T47D (cell line): Measurements from ENCODE around the gene HES7.

ENCODE experiments used
- DNase-seq, 2 experiments: peaks; one replicate each; pipeline versions ENCODE4 v3.0.0 to v3.0.0-alpha.2; 2011 to 2012; ENCODE audit warnings: low read depth in 1 of 2, low spot score in 1 of 2
- JUND ChIP-seq: IDR thresholded peaks from 2 replicates; pipeline ENCODE4 v1.6.1; 2012; ENCODE audit warnings: low read depth
- in situ Hi-C: cut with HindIII; loops from 2 replicates; pipeline ENCODE4 v1.10.0; 2016; ENCODE audit warnings: low sequenced_read_pairs, low pct_unique_long_range_greater_than_20kb

HES7 gene

GRCh38 chr17:8151641-8152111, 27.8 kb upstream of the HES7 start:
- in situ Hi-C loops: no loop called here
- peak in 1 of 2 experiments; percentile 37 for DNase-seq
- no peak for TF ChIP-seq JUND

- in situ Hi-C loops: no loop called here
- TF ChIP-seq JUND: no peak
- DNase-seq: no peak
These were observed 27.3 kb upstream of the HES7 start for GRCh38 chr17:8151120-8151640.

DNA sequence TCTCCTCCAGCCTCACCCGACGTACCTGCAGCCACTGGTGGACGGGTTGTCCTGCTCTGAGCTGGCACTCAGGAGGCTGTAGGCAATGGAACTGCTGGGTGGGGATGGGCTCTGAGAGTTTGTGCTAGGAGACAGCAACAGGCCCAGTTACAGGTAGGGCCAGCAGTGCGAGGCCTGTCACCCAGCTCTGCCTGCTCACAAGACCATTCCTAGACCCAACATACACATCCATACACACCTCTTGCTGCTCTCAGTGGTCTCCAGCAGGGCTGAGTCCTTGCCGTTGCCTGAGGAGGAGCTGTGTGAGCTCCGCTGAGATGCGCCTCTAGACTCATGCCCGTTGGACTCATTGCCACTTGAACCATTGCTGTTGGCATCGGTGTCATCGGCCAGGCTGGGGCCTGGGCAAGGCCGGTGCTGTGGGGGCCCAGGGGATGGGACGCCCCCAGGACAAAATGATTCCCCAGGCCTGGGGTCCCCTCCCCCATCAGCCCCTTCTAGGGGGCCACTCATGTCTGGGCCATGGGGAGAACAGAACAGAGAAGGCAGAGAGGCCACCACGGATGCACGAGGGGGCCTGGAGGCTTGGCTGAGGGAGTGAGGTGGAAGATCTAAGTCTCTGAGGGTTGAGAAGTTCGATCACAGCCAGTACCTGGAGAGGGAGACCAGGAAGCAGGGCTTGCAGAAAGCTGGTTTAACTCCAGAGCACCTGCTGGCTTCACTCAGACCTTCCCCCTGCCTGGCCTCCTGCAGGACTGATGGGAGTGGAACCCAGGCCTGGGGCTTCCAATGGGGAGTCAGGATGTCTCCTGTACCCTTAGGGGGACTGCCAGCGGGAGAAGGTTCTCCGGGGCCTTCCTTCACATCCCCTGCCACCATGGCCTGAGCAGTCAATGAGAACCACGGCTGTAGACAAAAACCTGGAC, 26.6 kb upstream of the HES7 start:
- no peak for DNase-seq
- in situ Hi-C loops: no loop called here

DNA sequence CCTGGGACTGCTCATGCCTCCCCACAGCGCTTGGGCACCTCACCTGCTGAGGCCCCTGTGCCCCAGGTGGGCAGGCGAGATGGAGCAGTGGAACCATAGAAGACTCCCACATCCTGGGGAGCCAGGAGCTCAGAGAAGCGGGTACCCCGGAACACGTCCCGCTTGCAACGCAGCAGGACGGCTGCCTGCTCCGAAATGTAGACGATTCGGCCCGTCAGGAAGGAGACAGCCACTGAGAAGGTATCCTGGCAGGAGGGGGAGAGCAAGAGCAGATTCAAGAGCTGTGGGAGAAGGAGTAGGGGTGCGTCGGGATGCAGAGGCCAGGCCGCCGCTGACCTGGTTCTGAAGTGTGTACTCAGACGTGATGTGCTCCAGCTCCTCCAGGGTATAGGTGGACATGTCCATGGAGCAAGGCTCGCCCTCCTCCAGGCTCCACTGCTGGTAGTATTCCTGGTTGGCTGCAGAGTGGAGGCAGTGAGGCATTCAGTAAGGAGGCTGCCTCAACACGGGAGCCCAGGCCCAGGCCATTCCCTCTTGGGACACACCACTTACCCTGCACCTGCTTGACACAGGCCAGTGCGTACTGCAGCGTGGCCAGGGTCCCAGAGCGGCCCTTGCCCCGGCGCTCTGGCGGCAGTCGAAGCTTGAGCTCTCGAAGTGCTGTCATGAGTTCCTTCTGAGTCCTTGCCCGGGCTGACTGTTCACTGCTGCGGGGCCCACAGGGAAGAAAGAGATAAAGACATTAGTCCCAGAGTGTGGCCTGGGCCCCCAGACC, 25.7 kb upstream of the HES7 start:
- in situ Hi-C loops: no loop called here
- no peak for TF ChIP-seq JUND
- DNase-seq: no peak

More for the DNA sequence above, 26.6 kb upstream of the HES7 start:
- no peak for TF ChIP-seq JUND

DNA sequence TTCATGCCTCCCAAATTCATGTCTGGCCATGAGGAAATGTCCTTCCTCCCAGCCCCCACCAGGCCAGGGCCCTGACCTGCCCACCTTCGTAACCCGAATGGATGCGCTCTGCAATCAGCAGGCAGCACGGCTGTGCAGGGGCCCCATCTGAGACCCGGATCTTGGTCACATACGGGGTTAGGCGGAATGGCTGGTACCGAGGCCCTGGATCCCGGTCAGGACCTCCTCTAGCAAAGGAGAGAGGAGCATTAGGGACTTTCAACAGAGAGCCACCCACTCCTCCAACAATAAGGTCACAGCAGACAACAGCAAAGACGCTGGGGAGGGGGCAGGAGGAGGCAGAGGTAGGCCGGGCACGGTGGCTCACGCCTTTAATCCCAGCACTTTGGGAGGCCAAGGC, 24.7 kb upstream of the HES7 start:
- no peak for DNase-seq
- no peak for TF ChIP-seq JUND
- in situ Hi-C loops: no loop called here

DNA sequence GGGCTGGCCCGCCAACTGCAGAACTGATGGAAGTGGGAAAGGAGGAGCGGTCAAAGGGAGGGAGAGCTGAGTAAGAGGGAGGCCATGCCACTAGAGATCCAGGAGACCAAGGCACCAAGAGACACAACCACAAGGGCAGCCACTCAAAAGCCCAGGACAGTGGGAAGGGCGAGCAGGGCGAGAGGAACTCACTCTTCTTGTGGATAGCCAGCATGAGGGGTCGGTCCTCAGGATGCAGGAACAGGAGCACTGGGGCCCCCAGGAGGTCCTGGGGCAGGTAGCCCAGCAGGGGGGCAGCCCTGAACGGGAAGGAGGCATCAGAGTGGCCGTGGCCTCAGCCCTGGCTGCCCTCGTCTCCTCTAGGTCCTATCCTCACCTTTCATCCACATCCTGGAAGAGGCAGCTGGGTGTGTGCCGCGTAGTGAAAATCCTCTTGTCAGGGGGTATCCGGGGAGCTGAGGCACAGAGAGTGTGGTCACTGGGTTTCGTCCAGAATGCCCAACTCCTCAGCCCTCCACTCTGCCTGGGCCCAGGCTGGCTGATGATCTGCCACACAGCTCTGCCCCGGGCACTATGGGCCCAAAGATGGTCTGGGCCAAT, 24.0 kb upstream of the HES7 start:
- TF ChIP-seq JUND: no peak

DNA sequence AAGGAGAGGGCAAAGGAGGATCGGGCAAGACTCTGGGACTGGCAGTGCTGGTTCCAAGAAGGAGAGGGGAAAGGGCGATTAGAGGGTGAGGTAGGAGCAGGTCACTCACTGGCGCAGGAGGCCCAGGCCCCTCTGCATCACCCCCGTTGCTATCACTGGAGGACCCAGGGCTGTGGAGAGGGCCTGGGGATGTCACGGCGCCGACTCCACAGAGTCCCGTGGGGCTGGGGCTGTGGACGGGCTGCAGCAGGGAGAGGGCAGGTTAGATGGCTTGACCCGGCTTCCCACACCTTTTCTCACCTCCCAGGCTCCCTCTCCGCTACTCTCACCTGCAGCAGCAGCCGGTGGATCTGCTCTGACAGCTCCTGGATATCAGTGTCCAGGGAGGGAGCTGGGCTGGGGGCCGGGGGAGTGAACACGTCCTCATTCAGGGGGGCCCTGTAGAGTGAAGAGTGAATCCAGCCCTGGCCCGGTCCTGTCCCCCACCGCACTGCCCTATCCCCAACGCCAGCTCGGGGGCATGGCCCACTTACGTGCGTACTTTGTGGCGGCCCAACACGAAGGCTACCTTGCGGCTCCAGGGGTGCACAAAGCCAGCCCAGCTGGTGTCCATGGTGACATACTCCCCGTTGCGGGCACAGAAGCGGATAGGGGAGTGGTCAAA, 23.4 kb upstream of the HES7 start:
- in situ Hi-C loops: no loop called here
- TF ChIP-seq JUND: no peak
- DNase-seq: no peak

More for the DNA sequence above, 24.0 kb upstream of the HES7 start:
- in situ Hi-C loops: no loop called here
- DNase-seq: no peak

GRCh38 chr17:8146381-8147140, 22.7 kb upstream of the HES7 start:
- no peak for TF ChIP-seq JUND
- no peak for DNase-seq
- in situ Hi-C loops: no loop called here

GRCh38 chr17:8145811-8146210, 21.9 kb upstream of the HES7 start:
- DNase-seq: no peak
- no peak for TF ChIP-seq JUND
- in situ Hi-C loops: no loop called here

DNA sequence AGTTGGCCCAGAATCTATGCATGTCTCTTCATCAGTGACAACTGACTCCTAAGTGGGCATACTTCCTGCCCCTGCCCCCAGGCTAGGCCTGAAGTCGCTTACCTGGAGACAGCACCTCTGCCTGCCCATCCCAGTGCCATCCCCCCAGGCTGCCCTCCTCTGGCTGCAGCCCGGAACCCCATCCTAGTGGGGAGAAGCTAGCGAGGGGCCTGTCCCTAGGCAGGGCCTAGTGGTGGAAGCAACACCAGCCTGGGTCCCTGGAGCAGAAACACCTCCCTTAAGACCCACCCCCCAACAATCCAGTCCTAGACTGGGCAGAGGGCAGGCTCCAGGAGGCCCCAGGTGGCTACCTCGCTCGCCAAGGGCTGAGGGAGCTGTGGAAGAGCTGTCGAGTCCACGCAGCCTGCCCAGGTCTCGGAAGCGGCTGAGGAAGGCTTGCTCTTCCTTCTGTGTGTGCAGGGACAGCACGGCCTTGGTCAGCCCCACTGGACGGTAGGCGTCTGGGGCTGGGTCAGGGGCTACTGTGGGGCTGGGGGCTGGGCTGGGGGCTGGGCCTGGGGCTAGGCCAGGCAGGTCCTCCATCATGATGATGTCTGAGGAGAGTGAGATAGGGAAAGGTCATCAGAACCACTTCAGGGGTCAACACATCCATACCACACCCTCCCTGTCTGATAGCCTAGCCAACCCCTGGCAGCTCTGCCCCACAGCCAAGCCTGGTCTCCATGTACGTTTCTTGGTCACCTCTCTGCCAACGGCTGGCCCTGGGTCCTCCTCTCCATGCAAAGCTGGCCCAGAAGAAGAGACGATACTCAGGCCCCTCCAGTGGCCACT, 20.7 kb upstream of the HES7 start:
- in situ Hi-C loops: no loop called here
- no peak for DNase-seq
- TF ChIP-seq JUND: no peak
